Stimulated activated CD8-positive, alpha-beta memory T cell treated with anti-CD3 and anti-CD28 coated beads, Interleukin-12 subunit alpha, Interleukin-12 subunit beta, amount 100 ng/mL, for 24 hours (primary cell): ENCODE data around the gene EYS.
"Not testable (repeated sequence)": the region's sequence is repeated elsewhere in the genome, so short reads cannot be mapped to it uniquely, and the experiment has no call there.

Experiments used
- DNase-seq: peaks from one replicate; pipeline ENCODE4 v3.0.0-alpha.2; 2020; ENCODE audit errors: extremely low read depth

EYS gene

GRCh38 chr6:63738190-63738589 is 1968.8 kb downstream of the EYS start:
- not testable (repeated sequence) for DNase-seq

GRCh38 chr6:63734923-63735322 is 1972.1 kb downstream of the EYS start:
- DNase-seq, result no peak

- DNase-seq, result no peak
Observed at GRCh38 chr6:63732336-63732735, 1974.7 kb downstream of the EYS start.

- no peak for DNase-seq
Observed at GRCh38 chr6:63731930-63732329, 1975.1 kb downstream of the EYS start.

- DNase-seq, result no peak
Observed at GRCh38 chr6:63730311-63730710, 1976.7 kb downstream of the EYS start.

- no peak for DNase-seq
Observed at GRCh38 chr6:63724721-63725120, 1982.3 kb downstream of the EYS start.

- DNase-seq, result no peak
Observed at GRCh38 chr6:63721181-63721580, 1985.8 kb downstream of the EYS start.

- no peak for DNase-seq
Observed at GRCh38 chr6:63716169-63716568, 1990.9 kb downstream of the EYS start.

- no peak for DNase-seq
Observed at GRCh38 chr6:63714091-63714490, 1992.9 kb downstream of the EYS start.

GRCh38 chr6:63713332-63713731 is 1993.7 kb downstream of the EYS start:
- no peak for DNase-seq

- no peak for DNase-seq
Observed at GRCh38 chr6:63709148-63709547, 1997.9 kb downstream of the EYS start.

- DNase-seq, result no peak
Observed at GRCh38 chr6:63708631-63709030, 1998.4 kb downstream of the EYS start.

- DNase-seq, result no peak
Observed at GRCh38 chr6:63706630-63707029, 2000.4 kb downstream of the EYS start.

- DNase-seq, result no peak
Observed at GRCh38 chr6:63705707-63706106, 2001.3 kb downstream of the EYS start.

GRCh38 chr6:63690221-63690620 is 2016.8 kb downstream of the EYS start:
- no peak for DNase-seq

- DNase-seq, result no peak
Observed at GRCh38 chr6:63689421-63689820, 2017.6 kb downstream of the EYS start.

- DNase-seq, result no peak
Observed at GRCh38 chr6:63685446-63686379, 2021.3 kb downstream of the EYS start.

GRCh38 chr6:63683071-63683603 is 2023.9 kb downstream of the EYS start:
- no peak for DNase-seq

GRCh38 chr6:63677282-63677681 is 2029.7 kb downstream of the EYS start:
- DNase-seq, result no peak

- DNase-seq, result no peak
Observed at GRCh38 chr6:63676412-63677114, 2030.5 kb downstream of the EYS start.

- no peak for DNase-seq
Observed at GRCh38 chr6:63675138-63675537, 2031.9 kb downstream of the EYS start.

- DNase-seq, result no peak
Observed at GRCh38 chr6:63674635-63675034, 2032.4 kb downstream of the EYS start.

GRCh38 chr6:63673692-63674091 is 2033.3 kb downstream of the EYS start:
- DNase-seq, result no peak
